ENCODE data around the gene THSD7A. TPM values are rescaled to one million over a fixed set of nuclear protein-coding genes. Genes with fewer than 3 reads are reported as not detected.
"Not testable (repeated sequence)": the region's sequence is repeated elsewhere in the genome, so short reads cannot be mapped to it uniquely, and the experiment has no call there.

THSD7A gene
- total RNA-seq, 1 experiment from 2014 or later = 5.7 TPM

- no peak for DNase-seq (ENCODE audit: extremely low read depth, low read depth)
These were observed 304.3 kb downstream of the THSD7A start for GRCh38 chr7:11527707-11528106.

DNA sequence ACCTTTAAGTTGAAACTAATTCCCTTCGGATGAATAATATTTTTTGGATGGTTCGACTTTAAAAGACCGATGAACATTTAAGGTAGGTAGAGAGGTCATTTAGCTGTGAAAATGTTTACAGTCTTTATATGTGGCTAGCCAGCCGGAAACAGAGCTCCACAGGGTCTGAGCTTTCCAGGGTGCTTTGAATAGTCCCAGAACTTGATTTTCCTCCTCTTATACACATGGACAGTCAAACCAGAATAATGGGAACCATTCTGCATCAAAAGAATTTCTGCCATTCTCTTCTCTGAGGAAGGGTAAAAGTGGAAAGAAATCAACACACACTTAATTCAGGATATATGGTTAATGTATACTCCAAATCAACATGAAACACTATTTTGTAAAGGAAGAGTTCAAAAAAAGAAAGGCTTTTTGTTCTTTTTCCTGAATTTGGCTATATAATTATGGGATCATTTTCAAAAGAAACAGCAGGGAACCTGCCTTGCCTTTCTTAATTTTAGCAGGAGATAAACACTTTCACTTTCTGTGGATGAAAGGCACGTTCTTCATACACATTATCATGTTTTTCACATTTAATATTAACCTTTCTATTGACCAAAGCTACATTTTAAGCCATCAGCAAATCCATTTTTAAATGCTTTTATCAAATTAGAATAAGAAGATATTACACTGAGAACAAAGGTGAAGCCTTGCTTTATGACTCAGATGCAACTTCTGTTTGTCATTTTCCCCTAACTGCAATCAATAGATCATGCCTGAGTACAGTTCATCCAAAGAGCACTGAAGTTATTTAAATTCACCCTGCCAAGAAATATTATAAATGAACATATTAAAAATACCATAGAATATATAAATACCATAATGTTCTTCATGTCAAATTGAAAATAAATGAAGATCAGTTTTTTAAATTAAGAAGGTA, 307.3 kb downstream of the THSD7A start:
- DNase-seq (ENCODE audit: extremely low read depth, low read depth) = no peak

- DNase-seq (ENCODE audit: extremely low read depth, low read depth) = not testable (repeated sequence)
These were observed 310.0 kb downstream of the THSD7A start for GRCh38 chr7:11521964-11522499.

GRCh38 chr7:11517853-11518252, 314.1 kb downstream of the THSD7A start:
- DNase-seq (ENCODE audit: extremely low read depth, low read depth) = no peak

DNA sequence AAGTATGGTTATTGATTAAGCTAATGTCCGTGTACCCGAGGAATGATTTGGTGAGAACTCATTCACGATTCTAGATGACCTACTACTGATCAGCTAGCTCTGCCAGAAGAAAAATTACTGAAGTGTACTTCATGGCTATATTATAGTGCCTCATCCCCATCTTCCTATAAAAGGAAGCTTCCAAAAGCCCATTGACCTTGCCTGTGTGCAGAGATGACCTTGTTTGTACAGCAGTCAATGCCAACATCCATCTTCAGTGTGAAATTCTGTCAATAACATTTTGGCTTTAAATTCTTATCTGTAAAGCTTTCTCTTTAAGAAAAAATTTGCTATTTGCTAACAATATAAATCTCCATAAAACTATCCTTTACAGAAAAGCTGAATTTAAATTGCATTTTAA, 315.7 kb downstream of the THSD7A start:
- no peak for DNase-seq (ENCODE audit: extremely low read depth, low read depth)

GRCh38 chr7:11513460-11513859, 318.5 kb downstream of the THSD7A start:
- no peak for DNase-seq (ENCODE audit: extremely low read depth, low read depth)

- DNase-seq (ENCODE audit: extremely low read depth, low read depth) = no peak
These were observed 324.1 kb downstream of the THSD7A start for GRCh38 chr7:11507929-11508328.

GRCh38 chr7:11506417-11506816, 325.6 kb downstream of the THSD7A start:
- no peak for DNase-seq (ENCODE audit: extremely low read depth, low read depth)

DNA sequence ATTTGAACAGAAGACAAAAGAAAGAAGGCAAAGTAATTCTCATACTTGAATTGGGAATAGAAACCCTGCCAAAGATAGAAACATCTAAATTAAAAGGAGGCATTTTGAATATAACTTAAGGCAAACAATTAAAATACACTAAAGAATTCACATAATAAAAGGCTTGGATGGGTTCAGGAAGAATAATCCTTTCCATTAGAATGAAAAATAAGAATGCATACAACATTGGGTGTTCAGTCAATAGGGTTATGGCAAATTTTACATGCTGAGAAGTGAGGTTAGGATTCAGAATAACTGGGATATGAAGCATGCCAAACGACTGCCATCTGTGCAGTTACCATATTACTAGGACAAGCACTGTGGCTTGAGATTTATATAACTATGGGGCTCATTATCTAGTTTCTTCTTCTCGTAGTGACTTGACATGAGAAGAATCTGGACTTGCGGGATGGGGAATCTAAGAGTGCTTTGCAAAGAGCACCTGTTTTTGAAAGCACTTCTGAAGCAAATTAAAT, 326.5 kb downstream of the THSD7A start:
- no peak for DNase-seq (ENCODE audit: extremely low read depth, low read depth)

GRCh38 chr7:11492307-11492706, 339.7 kb downstream of the THSD7A start:
- DNase-seq (ENCODE audit: extremely low read depth, low read depth) = no peak

- DNase-seq (ENCODE audit: extremely low read depth, low read depth) = no peak
These were observed 340.2 kb downstream of the THSD7A start for GRCh38 chr7:11491811-11492210.

DNA sequence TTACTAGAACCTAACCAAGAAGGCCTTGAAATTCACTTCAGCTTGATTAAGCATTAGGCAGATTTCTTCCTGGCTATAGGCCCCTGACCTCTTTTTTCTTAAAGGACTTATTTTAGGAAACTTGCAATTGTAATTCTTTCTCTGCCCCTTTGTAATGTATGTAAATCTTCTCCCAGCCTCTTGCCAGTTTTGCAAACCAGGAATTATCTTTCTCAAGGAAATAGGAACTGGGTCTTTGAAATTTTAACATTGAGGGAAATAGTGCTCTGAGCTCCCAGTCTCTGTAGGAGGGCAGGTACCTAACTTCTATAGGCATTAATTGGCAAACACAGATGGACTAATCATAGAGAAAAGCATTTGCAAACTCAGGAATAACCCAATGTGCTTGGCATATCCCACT, 342.7 kb downstream of the THSD7A start:
- no peak for DNase-seq (ENCODE audit: extremely low read depth, low read depth)

DNA sequence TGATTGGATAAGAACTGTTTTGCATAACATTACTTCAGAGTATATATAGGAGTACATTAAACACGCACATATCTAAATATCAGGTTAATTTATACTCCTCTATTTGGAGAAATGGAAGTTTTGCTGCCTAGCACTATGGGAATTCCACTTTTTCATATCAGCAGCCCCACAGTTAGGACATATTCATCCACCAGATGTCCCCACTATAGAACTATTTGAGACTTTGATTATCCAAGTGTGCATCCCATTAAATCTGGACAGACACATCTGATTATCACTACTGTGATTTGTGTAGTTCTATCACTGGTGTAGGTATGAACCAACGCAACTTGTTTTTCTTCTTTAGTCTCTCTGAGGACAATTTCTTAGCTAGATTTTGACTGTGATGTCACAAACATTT, 345.7 kb downstream of the THSD7A start:
- DNase-seq (ENCODE audit: extremely low read depth, low read depth) = no peak

- no peak for DNase-seq (ENCODE audit: extremely low read depth, low read depth)
These were observed 346.4 kb downstream of the THSD7A start for GRCh38 chr7:11485636-11486035.

- no peak for DNase-seq (ENCODE audit: extremely low read depth, low read depth)
These were observed 351.9 kb downstream of the THSD7A start for GRCh38 chr7:11480143-11480542.

DNA sequence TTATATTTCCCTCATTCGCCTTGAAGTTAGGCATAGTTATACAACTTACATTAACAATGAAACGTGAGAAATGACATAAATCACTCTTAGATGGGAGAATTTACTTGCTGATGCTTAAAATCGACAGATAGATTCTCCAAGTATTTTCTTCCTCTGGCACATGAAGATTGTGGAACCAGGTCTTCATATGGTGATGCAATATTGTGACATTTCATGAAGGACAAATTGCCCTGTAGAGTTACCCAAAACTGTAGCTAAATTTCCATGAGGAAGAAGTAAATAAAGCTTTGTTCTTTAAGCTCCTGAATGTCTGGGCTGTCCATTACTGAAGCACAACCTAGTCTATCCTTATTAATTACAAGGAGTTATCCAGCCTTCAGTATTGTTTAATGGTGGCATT, 353.1 kb downstream of the THSD7A start:
- DNase-seq (ENCODE audit: extremely low read depth, low read depth) = no peak

DNA sequence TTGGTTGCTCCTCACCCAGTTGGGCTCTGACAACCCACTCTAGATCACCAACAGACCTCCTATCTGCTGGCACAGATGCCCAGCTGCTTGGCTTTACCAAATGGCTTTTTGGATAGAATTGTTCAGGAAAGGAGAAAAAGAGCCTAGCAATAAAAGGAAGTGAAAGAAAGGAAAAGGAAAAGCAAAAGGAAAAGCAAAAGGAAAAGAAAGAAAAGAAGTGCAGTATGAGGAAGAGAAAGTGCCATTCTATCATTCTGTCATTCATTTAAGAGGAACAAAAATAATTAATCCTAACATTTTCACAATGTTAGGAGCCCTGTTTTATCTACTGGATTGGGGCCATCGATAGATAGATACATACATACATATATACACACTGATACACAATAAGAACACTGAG, 353.6 kb downstream of the THSD7A start:
- DNase-seq (ENCODE audit: extremely low read depth, low read depth) = no peak

- DNase-seq (ENCODE audit: extremely low read depth, low read depth) = no peak
These were observed 357.0 kb downstream of the THSD7A start for GRCh38 chr7:11474902-11475585.

GRCh38 chr7:11473807-11474424, 358.1 kb downstream of the THSD7A start:
- DNase-seq (ENCODE audit: extremely low read depth, low read depth) = no peak

- no peak for DNase-seq (ENCODE audit: extremely low read depth, low read depth)
These were observed 358.8 kb downstream of the THSD7A start for GRCh38 chr7:11473220-11473619.

GRCh38 chr7:11472646-11473045, 359.4 kb downstream of the THSD7A start:
- no peak for DNase-seq (ENCODE audit: extremely low read depth, low read depth)

Measured in NCI-H460 (cell line).